ENCODE measurements around the gene NAAA.
A peak's percentile ranks its signal among the peaks of the same experiment; 100 is the strongest.

The NAAA gene

GRCh38 chr4:75907966-75908365, 32.8 kb downstream of the NAAA start:
- H3K27ac Mint-ChIP-seq, result peak overlapping the region; percentile 43
- H3K27me3 Mint-ChIP-seq, result no peaks in the 10 kb centered on the region
- H3K4me3 Mint-ChIP-seq, result no peak overlapping the region
- peaks cover 25% of the 10 kb centered on the region for H3K36me3 Mint-ChIP-seq (ENCODE audit: low read depth)
- peaks cover 30% of the 10 kb centered on the region for H3K4me1 Mint-ChIP-seq (ENCODE audit: low read depth)
- H3K9me3 Mint-ChIP-seq, result peaks cover 11% of the 10 kb centered on the region
- intact Hi-C loops (cut with micrococcal nuclease), result no loop called here

GRCh38 chr4:75904076-75904475, 36.7 kb downstream of the NAAA start:
- Mint-ChIP-seq H3K9me3 (no peaks in the 10 kb centered on the region), H3K4me1 (ENCODE audit: low read depth) (peaks cover 29% of the 10 kb centered on the region), H3K4me3 (no peak overlapping the region), H3K27me3 (no peaks in the 10 kb centered on the region), H3K36me3 (ENCODE audit: low read depth) (no peaks in the 10 kb centered on the region), H3K27ac (no peak overlapping the region)
- intact Hi-C loops (cut with micrococcal nuclease), result loop anchor here (5.0 kb wide), 1 partner anchor 43 kb away; no protein-coding TSS in a partner anchor

GRCh38 chr4:75902352-75902751, 38.5 kb downstream of the NAAA start, which contains the start of gene PPEF2:
Gene PPEF2, minus strand, starts transcription at chr4:75902452. Its CDS starts 6,127 bp downstream, at chr4:75896325.
- no peak within 1 kb of the TSS for H3K4me3 Mint-ChIP-seq

GRCh38 chr4:75898536-75898935, 42.3 kb downstream of the NAAA start:
- intact Hi-C loops (cut with micrococcal nuclease), result loop anchor here (5.0 kb wide), 1 partner anchor 169 kb away; no protein-coding TSS in a partner anchor

More at GRCh38 chr4:75902352-75902751, 38.5 kb downstream of the NAAA start, which contains the start of gene PPEF2:
- H3K36me3 Mint-ChIP-seq (ENCODE audit: low read depth), result no peaks in the 10 kb centered on the region
- H3K4me1 Mint-ChIP-seq (ENCODE audit: low read depth), result peaks cover 15% of the 10 kb centered on the region
- intact Hi-C loops (cut with micrococcal nuclease), result loop anchor here (5.0 kb wide), 1 partner anchor 45 kb away; no protein-coding TSS in a partner anchor
- H3K27me3 Mint-ChIP-seq, result no peaks in the 10 kb centered on the region
- H3K27ac Mint-ChIP-seq, result peak within 1 kb of the TSS; percentile 30
- H3K9me3 Mint-ChIP-seq, result no peaks in the 10 kb centered on the region

GRCh38 chr4:75895744-75896314, 45.0 kb downstream of the NAAA start:
- Mint-ChIP-seq H3K27me3 (no peaks in the 10 kb centered on the region), H3K9me3 (no peaks in the 10 kb centered on the region), H3K27ac (no peak overlapping the region), H3K4me3 (no peak overlapping the region), H3K4me1 (ENCODE audit: low read depth) (no peaks in the 10 kb centered on the region), H3K36me3 (ENCODE audit: low read depth) (no peaks in the 10 kb centered on the region)
- intact Hi-C loops (cut with micrococcal nuclease), result loop anchor here (5.0 kb wide), 1 partner anchor 171 kb away; no protein-coding TSS in a partner anchor

More at GRCh38 chr4:75898536-75898935, 42.3 kb downstream of the NAAA start:
- Mint-ChIP-seq H3K27me3 (no peaks in the 10 kb centered on the region), H3K4me1 (ENCODE audit: low read depth) (peaks cover 15% of the 10 kb centered on the region), H3K27ac (no peak overlapping the region), H3K9me3 (no peaks in the 10 kb centered on the region), H3K36me3 (ENCODE audit: low read depth) (no peaks in the 10 kb centered on the region), H3K4me3 (no peak overlapping the region)

GRCh38 chr4:75892508-75892907, 48.3 kb downstream of the NAAA start:
- Mint-ChIP-seq H3K4me1 (ENCODE audit: low read depth) (no peaks in the 10 kb centered on the region), H3K36me3 (ENCODE audit: low read depth) (no peaks in the 10 kb centered on the region), H3K27ac (no peak overlapping the region), H3K9me3 (no peaks in the 10 kb centered on the region), H3K27me3 (peaks cover 6% of the 10 kb centered on the region), H3K4me3 (no peak overlapping the region)
- intact Hi-C loops (cut with micrococcal nuclease), result no loop called here

- no peaks in the 10 kb centered on the region for H3K4me1 Mint-ChIP-seq (ENCODE audit: low read depth)
- no peaks in the 10 kb centered on the region for H3K36me3 Mint-ChIP-seq (ENCODE audit: low read depth)
- no peaks in the 10 kb centered on the region for H3K9me3 Mint-ChIP-seq
- peaks cover 6% of the 10 kb centered on the region for H3K27me3 Mint-ChIP-seq
- H3K4me3 Mint-ChIP-seq, result no peak overlapping the region
- intact Hi-C loops (cut with micrococcal nuclease), result no loop called here
- no peak overlapping the region for H3K27ac Mint-ChIP-seq
Measured at GRCh38 chr4:75891611-75892010, 49.2 kb downstream of the NAAA start.

GRCh38 chr4:75889537-75890199, 51.1 kb downstream of the NAAA start:
- Mint-ChIP-seq H3K4me1 (ENCODE audit: low read depth) (no peaks in the 10 kb centered on the region), H3K27me3 (peaks cover 11% of the 10 kb centered on the region), H3K36me3 (ENCODE audit: low read depth) (no peaks in the 10 kb centered on the region), H3K9me3 (no peaks in the 10 kb centered on the region), H3K4me3 (no peak overlapping the region), H3K27ac (no peak overlapping the region)
- intact Hi-C loops (cut with micrococcal nuclease), result no loop called here

- Mint-ChIP-seq H3K36me3 (ENCODE audit: low read depth) (no peaks in the 10 kb centered on the region), H3K4me1 (ENCODE audit: low read depth) (no peaks in the 10 kb centered on the region), H3K4me3 (no peak overlapping the region)
Measured at GRCh38 chr4:75886104-75886503, 54.7 kb downstream of the NAAA start.

GRCh38 chr4:75881476-75881875, 59.3 kb downstream of the NAAA start:
- Mint-ChIP-seq H3K27ac (no peak overlapping the region), H3K36me3 (ENCODE audit: low read depth) (no peaks in the 10 kb centered on the region), H3K27me3 (peaks cover 13% of the 10 kb centered on the region), H3K4me3 (no peak overlapping the region), H3K4me1 (ENCODE audit: low read depth) (no peaks in the 10 kb centered on the region), H3K9me3 (no peaks in the 10 kb centered on the region)
- intact Hi-C loops (cut with micrococcal nuclease), result no loop called here

More at GRCh38 chr4:75886104-75886503, 54.7 kb downstream of the NAAA start:
- no peak overlapping the region for H3K27ac Mint-ChIP-seq
- intact Hi-C loops (cut with micrococcal nuclease), result no loop called here
- H3K27me3 Mint-ChIP-seq, result peaks cover 11% of the 10 kb centered on the region
- no peaks in the 10 kb centered on the region for H3K9me3 Mint-ChIP-seq

- H3K27ac Mint-ChIP-seq, result no peak overlapping the region
- no peaks in the 10 kb centered on the region for H3K4me1 Mint-ChIP-seq (ENCODE audit: low read depth)
- H3K4me3 Mint-ChIP-seq, result no peak overlapping the region
- intact Hi-C loops (cut with micrococcal nuclease), result no loop called here
- no peaks in the 10 kb centered on the region for H3K36me3 Mint-ChIP-seq (ENCODE audit: low read depth)
- H3K27me3 Mint-ChIP-seq, result peaks cover 7% of the 10 kb centered on the region
- H3K9me3 Mint-ChIP-seq, result no peaks in the 10 kb centered on the region
Measured at GRCh38 chr4:75880278-75880677, 60.5 kb downstream of the NAAA start.

GRCh38 chr4:75878246-75878756, 62.5 kb downstream of the NAAA start:
- H3K36me3 Mint-ChIP-seq (ENCODE audit: low read depth), result no peaks in the 10 kb centered on the region
- intact Hi-C loops (cut with micrococcal nuclease), result no loop called here
- H3K4me1 Mint-ChIP-seq (ENCODE audit: low read depth), result no peaks in the 10 kb centered on the region
- H3K27ac Mint-ChIP-seq, result no peak overlapping the region
- H3K27me3 Mint-ChIP-seq, result peaks cover 7% of the 10 kb centered on the region
- H3K9me3 Mint-ChIP-seq, result no peaks in the 10 kb centered on the region
- no peak overlapping the region for H3K4me3 Mint-ChIP-seq

- Mint-ChIP-seq H3K4me1 (ENCODE audit: low read depth) (no peaks in the 10 kb centered on the region), H3K27me3 (peaks cover 7% of the 10 kb centered on the region), H3K4me3 (no peak overlapping the region), H3K36me3 (ENCODE audit: low read depth) (no peaks in the 10 kb centered on the region), H3K27ac (no peak overlapping the region), H3K9me3 (no peaks in the 10 kb centered on the region)
- intact Hi-C loops (cut with micrococcal nuclease), result no loop called here
Measured at GRCh38 chr4:75876218-75876617, 64.6 kb downstream of the NAAA start.

- no peaks in the 10 kb centered on the region for H3K9me3 Mint-ChIP-seq
- no peaks in the 10 kb centered on the region for H3K4me1 Mint-ChIP-seq (ENCODE audit: low read depth)
- no peak overlapping the region for H3K27ac Mint-ChIP-seq
- intact Hi-C loops (cut with micrococcal nuclease), result no loop called here
- H3K36me3 Mint-ChIP-seq (ENCODE audit: low read depth), result no peaks in the 10 kb centered on the region
- H3K27me3 Mint-ChIP-seq, result peaks cover 2% of the 10 kb centered on the region
- H3K4me3 Mint-ChIP-seq, result no peak overlapping the region
Measured at GRCh38 chr4:75869100-75869499, 71.7 kb downstream of the NAAA start.
